Stimulated activated CD8-positive, alpha-beta memory T cell treated with anti-CD3 and anti-CD28 coated beads, Interleukin-12 subunit alpha, Interleukin-12 subunit beta, amount 100 ng/mL, for 4 hours (primary cell): ENCODE data around the gene UBAP1.
A peak's percentile ranks its signal among the peaks of the same experiment; 100 is the strongest.
"Not testable (repeated sequence)": the region's sequence is repeated elsewhere in the genome, so short reads cannot be mapped to it uniquely, and the experiment has no call there.

Experiments used
- DNase-seq: peaks from one replicate; pipeline ENCODE4 v3.0.0-alpha.2; 2020; ENCODE audit warnings: low read depth

UBAP1 gene

DNA sequence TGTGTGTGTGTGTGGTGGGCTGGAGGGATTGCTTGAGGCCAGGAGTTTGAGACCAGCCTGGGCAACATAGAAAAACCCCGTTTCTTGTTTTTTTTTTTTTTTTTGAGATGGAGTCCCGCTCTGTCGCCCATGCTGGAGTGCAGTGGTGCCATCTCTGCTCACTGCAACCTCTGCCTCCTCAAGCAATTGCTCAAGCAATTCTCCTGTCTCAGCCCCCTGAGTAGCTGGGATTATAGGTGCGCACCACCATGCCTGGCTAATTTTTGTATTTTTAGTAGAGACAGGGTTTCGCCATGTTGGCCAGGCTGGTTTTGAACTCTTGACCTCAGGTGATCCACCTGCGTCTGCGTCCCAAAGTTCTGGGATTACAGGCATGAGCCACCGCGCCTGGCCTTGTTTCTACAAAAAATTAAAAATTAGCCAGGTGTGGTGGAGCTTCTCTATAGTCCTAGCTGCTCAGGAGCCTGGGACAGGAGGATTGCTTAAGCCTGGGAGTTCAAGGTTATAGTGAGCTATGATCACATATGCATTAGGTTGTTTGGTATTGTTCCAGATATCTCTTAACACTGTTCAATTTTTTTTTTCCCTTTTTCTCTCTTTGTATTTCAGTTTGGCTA, 47.4 kb downstream of the UBAP1 start:
- not testable (repeated sequence) for DNase-seq

DNA sequence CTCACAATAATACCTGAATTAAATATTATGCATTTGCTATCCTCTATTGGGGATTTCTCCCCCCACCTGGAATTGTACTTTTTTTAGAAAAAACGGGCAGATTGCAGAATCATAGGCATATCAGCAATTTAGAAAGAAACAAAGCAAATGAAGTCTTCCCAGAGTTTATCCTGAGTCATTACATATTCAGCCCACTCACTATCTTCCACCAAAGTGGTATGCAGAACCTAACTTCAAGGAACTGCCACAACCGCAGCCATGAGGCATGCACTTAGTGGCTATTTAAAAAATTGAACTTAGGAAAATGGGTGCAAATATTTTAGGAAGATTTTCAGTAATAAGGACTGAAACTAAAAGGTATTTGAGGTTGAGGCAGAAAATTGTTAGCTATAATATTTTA, 48.6 kb downstream of the UBAP1 start:
- no peak for DNase-seq

DNA sequence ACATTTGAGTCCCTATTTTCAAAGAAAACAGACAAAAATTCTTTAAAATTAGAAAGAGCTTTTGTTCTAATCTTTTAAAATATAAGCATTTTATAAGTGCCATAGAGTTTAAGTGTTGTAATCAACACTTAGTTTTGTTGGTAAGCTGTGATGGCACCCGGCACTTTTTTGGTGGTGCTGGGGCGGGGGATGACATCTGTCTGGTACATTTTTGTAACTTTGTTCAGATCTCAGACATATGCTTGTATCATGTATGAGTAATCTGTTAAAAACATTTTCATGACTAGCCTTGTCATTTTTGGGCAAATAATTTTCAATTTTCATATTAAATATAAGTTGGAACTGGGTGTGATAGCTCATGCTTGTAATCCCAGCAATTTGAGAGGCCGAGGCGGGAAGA, 51.7 kb downstream of the UBAP1 start:
- DNase-seq = no peak

DNA sequence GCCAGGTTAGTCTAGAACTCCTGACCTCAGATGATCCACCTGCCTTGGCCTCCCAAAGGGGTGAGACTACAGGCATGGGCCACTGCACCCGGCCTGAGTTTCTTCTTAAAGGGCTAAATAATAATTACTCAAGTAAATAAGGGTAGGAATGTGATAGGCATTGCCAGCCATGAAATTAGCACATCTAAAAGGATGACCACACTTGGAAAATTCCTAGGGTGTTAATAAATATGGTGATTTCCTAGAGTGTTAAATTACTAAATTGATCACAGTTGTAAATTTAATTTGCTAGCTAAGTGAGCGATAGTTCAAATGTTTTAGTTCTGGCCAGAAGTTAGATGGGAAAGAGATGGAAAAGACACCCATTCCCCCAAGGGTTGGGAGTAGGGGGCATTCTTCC, 53.4 kb downstream of the UBAP1 start:
- no peak for DNase-seq

DNA sequence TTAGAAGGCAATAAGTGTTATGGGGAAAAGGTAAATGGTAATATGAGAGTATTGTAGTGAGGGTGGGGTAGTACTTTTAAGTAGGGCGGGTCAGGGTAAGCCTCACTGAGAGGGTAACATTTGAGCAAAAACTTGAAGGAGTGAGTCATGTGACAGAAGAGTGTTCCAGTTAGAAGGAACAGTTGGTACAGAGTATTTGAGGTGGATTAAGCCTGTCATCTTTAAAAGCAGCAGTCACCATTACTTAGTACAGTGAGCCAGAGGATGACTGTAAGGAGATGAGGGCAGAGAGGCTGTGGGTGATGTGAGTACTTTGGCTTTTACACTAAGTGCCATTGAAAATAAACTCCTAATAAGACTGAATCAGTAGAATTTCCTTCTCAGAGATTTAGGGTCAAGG, 54.8 kb downstream of the UBAP1 start:
- DNase-seq = no peak

DNA sequence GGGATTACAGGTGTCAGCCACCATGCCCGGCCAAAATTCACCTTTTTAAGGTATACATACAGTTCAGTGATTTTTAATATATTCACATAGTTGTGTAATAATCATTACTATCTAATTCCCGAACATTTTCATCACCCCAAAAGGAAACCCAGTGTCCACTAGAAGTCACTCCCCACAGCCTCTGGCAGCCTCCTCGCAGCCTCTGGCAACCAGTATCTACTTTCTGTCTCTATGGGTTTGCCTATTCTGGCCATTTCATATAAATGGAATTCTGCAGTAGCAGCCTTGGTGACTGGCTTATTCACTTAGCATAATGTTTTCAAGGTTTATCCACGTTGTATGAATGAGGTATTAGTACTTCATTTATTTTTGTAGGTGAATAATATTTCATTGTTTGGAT, 59.0 kb downstream of the UBAP1 start:
- DNase-seq = no peak

DNA sequence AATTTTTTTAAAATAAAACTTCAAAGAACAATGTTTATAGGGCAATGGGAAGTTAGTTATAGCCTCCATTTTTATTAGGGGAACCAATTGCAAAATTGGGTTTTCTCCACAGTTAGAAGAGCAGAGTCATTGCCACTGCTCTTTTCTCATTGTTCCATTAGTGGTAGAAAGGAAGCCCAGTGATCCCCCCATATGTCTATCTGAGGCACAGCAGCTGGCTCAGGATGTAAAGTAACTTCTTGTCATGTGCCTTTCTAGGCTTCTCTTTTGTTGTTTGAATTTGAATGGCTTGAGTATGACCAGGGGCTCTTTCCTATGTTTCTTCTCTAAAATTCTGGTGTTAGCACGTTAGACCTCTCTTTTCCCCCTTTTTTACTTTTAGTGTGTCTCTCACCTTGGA, 61.2 kb downstream of the UBAP1 start:
- no peak for DNase-seq

DNA sequence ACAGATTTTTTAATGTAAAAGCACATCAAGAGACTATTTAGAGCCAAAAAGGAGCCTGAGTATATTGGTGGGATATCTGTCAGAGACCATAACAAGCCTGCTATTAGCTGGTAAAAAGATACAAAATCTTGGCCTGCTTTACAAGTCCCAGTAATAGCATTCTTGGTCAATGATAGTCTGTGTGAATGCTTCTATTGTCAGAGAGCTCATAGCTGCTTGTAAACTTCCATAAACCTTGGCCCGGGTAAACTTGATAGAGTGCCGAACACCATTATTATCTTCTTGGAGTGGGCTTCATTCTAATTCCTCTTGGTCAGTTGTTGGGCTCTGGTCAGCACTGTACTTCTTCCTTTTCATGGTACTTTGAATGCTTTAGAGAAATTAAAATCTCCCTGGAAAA, 64.0 kb downstream of the UBAP1 start:
- DNase-seq = no peak

DNA sequence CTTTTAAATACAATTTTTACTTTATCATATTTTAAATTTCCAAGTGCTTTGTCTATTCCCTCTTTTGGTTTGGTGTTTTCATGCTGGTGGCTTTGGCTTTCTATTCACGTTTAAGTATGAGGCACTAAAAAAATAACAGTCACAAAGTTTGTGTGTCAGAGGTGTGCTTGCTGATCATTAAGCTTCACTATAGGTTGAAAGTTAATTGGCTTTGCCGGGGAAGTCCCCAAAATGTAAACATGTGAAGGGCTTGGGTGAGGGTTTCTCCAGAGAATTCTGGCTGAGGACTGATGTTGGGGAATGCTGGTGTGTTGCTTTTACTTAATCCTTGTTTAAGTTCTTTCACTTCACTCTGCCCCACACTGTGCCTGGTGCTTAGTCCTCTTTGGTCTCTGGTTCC, 66.4 kb downstream of the UBAP1 start:
- DNase-seq = not testable (repeated sequence)

DNA sequence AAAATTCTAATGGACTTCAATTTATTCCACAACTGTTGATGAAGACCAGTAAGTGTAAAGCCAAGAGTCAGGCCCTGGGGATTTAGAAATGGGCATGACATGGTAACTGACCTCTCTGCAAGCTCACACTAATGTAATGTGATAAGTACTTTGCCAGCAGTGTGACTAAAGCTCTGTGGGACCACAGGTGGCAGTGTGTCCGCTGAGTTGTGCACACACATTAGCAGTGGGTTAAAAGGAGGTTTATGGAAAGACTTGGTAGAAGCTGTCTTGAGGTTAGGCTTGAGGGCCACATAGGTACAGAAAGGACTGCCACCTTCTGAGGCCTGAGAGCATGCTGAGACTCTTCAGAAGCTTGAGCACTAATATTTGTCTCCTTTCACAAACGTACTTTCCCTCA, 67.6 kb downstream of the UBAP1 start:
- no peak for DNase-seq

DNA sequence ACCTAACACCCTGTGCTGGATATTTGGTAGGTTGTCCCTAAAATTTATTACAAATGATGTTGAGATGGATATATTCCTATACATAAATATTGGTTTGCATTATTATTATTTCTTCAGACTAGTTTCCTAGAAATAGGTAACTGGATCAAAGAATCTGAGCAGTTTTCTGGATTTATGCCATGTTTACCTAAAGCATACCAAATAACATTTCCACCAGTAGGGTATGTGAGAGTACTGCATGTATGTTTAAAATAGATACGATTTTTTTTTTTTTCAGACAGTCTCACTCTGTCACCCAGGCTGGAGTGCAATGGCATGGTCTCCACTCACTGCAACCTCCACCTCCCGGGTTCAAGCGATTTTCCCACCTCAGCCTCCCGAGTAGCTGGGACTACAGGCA, 68.9 kb downstream of the UBAP1 start:
- not testable (repeated sequence) for DNase-seq

DNA sequence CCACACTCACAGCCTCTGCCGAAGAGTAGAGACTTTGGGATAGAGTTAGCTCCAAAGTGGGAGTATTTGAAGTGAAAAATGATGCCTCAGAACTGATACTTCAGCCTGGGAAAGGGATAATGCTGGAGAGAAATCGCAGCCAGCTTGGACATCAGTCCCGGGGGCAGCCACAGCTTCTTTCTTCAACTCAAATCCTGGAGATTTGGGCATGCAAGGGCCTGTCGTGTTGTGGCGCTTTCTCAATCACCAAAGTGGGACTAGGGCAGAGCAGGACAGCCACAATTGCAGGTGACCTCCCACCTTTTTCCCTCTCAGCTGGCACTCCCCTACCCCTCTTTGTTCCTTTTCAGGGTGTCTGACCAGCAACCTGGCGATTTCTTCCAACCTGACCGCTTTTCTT, 70.4 kb downstream of the UBAP1 start:
- no peak for DNase-seq

DNA sequence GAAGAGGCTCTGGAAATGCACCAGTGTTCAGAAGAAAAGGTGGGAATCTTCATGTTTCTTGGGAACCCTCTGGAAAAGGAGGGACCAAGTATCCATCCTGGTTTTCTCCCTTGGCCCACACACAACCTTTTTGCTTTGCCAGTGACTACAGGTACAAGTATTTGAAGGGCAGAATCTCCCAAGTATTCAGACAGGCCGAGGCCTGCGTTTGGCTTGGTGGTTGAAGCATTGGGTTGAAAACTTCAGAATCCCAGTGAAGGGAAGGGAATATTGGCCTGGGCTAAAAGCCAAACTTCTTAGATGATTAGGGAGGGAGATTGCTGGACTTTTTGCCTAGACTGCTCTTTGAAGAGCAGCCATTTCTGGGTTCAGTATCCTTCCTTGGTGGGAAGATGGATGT, 71.9 kb downstream of the UBAP1 start:
- no peak for DNase-seq

DNA sequence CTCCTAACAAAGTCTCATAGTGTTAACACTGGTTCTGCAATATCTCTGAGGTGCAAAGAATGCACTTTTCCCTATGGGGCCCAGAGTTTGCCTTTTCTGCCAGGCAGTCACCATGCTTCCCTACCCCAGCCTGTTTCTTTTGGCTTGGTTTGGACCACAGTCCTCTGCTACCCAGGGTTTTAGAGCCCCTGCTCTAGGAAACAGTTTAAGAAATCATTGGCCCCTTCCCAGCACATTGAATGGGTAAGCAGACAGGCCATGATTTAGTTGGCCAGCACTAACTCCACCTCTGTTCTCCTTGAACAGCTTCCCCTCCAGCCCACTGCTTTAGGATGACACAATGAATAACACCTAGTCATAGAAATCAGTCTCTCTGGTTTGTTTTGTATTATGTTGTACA, 73.2 kb downstream of the UBAP1 start:
- DNase-seq = no peak

DNA sequence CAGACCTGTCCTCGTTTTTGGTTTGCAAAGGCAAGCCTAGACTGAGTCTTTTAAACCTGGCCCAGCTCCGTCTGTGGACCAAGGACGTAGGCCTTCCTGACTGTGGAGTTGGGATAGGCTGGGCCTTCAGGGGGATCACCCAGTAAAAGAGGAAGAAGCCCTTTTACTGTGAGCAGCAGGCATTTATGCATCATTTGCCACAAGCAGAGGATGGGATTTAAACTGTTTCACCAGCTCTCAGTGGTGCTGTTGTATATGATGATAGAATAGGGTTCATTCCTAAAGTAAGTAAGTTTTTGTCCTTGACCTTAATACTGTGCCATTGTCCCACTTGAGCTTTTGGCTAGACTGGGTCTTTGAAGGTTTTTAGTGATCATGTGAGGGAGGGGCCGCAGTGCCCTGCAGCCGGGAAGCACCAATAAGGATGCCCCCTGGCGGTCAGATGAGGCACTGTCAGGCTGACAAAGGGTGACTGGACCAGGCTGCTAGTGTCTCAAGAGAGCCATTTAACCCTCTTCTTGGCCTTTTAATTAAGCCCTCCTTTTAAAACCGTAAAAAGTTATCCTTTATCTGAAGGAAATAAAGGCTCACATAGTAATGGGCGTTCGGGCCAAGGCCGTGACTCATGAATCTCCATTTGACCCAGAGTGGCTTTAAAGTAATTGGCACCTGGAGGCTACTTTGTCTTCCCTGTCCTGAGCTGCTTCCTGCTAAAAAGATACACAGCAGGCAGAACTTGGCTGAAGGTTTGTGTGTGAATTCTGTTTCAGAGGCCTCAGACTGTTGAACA, 74.0 kb downstream of the UBAP1 start:
- DNase-seq = peak; percentile 41

DNA sequence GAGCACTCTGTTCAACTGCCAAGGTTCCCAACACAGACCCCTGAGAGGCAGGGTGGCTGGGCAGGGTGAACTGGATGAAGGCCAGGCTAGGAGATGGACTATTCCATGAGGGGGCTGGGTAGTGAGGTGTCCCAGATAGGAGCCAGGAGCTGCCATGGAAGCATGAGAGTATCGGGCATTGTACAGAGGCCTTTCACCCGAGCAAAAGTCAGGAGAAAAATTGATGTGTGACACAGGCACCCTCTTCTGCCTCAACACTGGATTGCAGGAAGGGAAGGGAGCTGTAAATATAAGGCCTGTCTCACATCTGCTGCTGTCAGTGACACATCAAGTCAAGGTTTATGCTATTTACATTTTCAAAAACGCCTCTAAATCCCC, 74.6 kb downstream of the UBAP1 start:
- no peak for DNase-seq

DNA sequence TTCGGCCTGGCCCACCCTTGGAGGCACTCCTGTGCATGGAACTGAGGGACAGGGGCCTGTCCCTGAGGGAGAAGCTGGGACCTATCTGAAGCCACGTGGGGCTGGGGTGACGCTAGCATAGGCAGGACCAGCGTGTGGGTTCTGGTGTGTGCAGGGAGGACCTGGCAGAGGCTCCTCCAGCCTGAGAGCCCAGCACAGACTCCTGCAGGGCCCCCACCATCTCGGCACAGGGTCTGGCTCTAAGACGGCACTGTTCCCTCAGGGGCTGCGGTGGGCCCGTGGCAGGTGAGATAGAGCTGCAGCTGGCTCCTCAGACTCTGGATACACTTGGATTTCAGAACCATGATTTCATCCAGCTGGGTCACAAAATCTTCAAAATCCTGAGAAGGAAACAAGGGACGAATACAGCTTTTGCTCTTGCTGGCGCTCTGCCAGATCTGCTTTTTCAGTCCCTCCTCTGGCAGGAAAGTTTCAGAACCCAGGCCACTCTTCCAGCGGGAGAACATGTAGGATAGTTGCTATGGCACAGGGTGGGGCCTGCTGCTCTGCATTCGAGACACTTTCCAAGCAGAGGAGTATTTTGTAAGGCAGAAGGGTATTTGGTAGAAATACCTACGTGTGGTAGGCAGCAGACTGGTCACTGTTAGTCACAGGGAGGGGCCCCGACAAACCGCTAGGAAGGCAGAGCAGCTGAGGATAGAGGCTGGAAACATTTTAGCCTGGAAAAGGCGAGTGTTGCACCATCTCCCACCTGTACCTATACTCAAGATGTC, 75.5 kb downstream of the UBAP1 start:
- DNase-seq = no peak

DNA sequence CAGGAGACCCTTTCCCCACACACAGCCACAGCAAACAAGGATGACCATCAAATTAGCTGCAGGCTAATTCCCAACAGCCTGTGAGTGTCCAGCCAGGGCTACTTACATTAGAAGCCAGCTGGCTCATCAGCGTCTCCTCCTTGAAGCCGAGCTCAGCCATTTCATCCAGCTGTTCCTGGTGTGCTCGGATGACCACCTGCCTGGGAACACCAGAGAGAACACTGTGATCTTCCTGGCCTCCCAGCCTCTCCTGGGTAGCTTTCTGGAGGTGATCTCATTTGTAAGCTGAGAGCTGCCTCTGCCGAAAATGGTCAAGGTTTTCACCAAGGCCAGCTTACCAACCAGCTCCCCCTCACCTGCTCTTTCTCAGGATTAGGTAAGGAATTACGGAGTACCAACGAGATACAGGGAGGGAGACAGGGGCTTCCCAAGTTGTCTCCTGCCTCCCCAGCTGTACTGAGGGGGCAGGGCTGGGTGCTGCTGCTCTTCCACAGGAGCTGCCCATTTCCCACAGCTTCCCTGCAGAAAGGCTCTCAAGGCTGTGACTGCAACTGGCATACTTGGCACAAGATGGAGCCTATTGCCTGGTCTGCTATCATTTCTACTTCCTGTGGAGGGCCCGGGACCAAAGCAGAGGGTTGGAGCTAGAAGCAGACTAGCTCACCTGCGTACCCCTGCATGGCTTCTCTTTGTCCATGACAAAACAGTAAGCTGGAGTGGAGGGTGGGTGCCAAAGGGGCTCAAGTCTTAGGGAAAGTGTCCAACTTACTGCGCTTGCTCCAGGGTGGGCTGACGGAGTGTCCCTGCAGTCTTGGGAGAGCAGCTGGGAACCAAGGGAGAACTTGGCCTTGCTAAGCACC, 76.4 kb downstream of the UBAP1 start:
- DNase-seq = no peak

DNA sequence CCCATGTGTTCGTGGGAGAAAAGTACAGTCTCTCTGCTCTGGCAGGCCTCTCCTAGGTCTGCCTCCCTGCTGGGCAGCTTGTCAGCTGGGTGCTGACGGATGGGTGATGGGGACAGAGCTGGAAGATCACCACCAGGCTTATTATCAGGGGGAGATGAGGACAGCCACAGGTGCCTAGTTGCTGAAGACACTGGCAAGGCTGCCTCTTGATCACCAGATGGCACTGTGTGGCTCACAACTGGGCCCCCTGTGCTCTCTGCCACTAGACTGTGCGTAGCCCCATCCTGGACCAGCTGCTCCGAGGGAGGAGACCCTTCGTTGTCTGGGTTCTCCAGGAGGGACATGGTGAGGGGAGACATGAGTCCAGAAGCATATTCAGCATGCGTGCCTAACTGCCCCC, 77.3 kb downstream of the UBAP1 start:
- no peak for DNase-seq

DNA sequence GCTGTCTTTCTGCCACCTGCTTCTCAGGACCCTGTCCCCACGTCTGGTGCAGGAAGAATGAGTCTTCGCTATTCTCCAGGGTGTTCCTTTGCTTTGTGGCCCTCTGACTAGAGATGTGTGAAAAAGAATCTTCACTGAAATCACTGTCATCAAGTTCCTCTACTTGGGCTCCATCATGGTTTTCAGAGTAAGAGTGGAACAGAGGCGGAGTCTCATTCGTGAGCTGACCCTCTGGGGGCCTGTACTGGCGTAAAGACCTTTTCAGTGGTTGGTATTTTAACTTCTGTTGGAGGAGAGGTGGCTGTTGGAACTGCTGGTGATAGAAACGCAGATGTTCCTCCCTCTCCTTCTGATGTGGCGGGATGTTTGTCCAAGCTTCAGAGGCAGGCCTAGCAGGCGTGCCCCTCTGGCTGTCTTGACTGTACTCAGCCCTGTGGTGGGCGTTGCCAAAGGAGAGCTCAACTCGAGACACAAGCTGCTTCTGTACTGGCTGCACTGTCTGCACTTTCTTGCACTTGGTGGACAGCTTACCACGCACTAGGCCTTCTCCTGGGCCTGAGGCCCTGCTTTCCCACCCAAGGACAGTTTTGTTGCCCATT, 78.2 kb downstream of the UBAP1 start:
- DNase-seq = no peak

DNA sequence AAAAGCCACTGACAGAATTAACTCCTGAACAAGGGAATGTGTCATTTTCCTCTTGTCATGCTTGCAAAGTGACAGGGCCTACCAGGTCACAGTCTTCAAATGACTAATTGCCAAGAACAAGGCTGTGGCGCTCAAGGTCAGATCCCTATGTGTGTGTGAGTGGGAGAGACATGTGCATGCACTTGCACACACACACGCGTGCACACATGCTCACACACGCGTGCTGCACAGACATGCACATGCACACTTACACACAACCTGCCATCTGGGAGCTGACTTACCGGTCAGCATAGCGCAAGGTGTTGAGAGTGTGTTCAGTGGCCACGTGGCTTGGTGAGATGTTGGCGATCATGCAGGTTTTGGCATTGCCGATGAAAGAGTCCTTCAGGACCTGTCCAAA, 80.5 kb downstream of the UBAP1 start:
- DNase-seq = no peak

DNA sequence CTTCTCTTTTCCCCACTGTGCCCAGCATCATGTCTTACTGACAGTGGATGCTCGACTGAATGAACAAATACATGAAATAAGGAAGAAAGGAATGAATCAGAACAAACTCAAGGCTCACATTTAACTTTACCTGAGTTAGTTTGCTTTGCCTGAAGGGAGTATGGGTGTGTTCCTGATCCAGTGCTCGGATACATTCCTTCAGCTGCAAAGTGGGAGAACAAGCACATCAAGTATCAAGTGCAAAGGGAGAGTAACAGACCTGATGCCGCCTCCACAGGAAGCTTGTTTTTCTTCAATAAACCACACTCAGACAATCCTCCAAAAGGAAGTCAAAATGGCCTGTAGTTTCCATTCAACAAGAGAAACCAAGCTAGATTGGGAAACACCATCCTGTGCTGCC, 84.1 kb downstream of the UBAP1 start:
- no peak for DNase-seq
